Fibroblast of the conjunctiva (primary cell): ENCODE data around the gene SDE2.
"Not testable (repeated sequence)": the region's sequence is repeated elsewhere in the genome, so short reads cannot be mapped to it uniquely, and the experiment has no call there.

Source experiments
- DNase-seq: peaks from one replicate; pipeline ENCODE4 v3.0.0-alpha.2; 2010; ENCODE audit warnings: low read depth

Gene SDE2

GRCh38 chr1:225975146-225975545 lies 24.0 kb downstream of the SDE2 start:
- DNase-seq, result not testable (repeated sequence)

GRCh38 chr1:225974454-225974853 lies 24.7 kb downstream of the SDE2 start:
- DNase-seq, result no peak

GRCh38 chr1:225973158-225973557 lies 26.0 kb downstream of the SDE2 start:
- no peak for DNase-seq

- DNase-seq, result no peak
These were observed 26.6 kb downstream of the SDE2 start for GRCh38 chr1:225972344-225973152.

GRCh38 chr1:225970592-225971157 lies 28.5 kb downstream of the SDE2 start:
- DNase-seq, result not testable (repeated sequence)

DNA sequence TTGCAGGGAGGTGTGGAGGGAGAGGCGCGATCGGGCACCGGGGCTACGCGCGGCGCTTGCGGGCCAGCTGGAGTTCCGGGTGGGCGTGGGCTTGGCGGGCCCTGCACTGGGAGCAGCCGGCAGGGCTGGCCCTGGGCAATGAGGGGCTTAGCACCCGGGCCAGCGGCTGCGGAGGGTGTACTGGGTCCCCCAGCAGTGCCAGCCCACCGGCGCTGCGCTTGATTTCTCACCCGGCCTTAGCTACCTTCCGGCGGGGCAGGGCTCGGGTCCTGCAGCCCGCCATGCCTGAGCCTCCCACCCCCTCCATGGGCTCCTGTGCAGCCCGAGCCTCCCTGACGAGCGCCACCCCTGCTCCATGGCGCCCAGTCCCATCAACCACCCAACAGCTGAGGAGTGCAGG lies 29.4 kb downstream of the SDE2 start:
- not testable (repeated sequence) for DNase-seq

- no peak for DNase-seq
These were observed 33.9 kb downstream of the SDE2 start for GRCh38 chr1:225965231-225965630.

DNA sequence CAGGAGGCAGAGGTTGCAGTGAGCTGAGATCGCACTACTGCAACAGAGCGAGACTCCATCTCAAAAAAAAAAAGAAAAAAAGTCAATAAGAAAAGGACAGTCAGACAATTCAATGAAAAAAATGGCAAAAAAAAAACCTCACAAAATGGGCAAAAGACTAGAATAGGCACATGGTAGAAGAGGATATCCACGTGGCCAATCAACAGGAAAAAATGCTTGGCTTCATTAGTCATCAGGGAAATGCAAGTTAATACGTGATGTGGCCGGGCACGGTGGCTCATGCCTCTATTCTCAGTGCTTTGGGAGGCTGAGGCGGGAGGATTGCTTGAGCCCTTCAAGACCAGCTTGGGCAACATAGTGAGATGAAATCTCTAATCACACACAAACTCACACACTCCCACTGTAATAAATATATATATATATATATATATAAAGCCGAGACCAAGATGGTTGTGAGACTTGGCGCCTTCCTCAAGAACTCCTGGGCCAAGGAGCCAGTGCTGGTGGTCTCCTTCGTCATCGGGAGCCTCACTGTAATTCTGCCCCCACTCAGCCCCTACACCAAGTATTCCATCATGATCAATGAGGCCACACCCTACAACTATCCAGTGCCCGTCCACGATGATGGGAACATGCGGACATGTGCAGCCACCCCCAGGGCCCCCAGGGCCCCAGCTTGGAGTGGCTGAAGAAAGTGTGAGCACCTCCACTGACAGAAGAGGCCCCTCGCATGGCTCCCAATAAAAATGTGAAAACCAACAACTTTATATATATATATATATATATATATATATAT lies 35.2 kb downstream of the SDE2 start:
- no peak for DNase-seq

- DNase-seq, result no peak
These were observed 36.6 kb downstream of the SDE2 start for GRCh38 chr1:225962440-225962975.

- no peak for DNase-seq
These were observed 37.3 kb downstream of the SDE2 start for GRCh38 chr1:225961659-225962439.

- no peak for DNase-seq
These were observed 41.1 kb downstream of the SDE2 start for GRCh38 chr1:225958041-225958440.

- DNase-seq, result no peak
These were observed 44.4 kb downstream of the SDE2 start for GRCh38 chr1:225954753-225955152.

DNA sequence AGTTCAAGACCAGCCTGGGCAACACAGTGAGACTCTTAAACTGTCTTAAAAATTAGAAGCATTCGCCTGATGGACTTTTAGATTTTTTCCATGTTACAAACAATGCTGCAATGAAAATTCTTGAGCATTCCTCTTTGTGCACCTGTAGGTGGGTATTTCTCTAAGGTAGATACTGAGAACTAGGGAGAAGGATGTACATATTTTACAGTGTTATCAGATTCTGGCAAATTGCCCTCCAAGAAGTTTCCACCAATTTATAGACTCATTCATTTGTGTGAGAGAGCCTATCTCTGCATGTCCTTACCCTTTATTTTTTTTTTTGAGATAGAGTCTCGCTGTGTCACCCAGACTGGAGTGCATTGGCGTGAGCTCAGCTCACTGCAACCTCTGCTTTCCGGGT lies 45.8 kb downstream of the SDE2 start:
- no peak for DNase-seq

- no peak for DNase-seq
These were observed 48.1 kb downstream of the SDE2 start for GRCh38 chr1:225950905-225951497.

DNA sequence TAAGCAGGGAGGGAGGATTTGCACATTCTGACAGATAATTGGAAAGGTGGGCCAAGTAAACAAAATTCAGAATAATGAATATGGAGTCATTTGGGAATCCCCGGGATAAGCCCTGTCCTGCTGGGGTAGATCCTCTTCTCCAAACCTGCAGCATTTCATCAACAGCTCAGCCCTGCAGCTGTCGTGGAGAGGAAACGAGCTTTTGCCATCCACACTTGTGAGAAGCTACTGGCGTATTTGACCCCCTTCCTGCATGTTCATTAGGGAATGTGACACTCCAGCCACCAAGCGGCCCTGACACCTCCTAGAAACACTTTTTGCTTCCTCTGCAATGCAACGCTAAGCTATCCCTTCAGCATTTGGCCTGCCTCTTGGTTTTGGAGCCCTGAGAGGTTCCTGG lies 50.1 kb downstream of the SDE2 start:
- no peak for DNase-seq

DNA sequence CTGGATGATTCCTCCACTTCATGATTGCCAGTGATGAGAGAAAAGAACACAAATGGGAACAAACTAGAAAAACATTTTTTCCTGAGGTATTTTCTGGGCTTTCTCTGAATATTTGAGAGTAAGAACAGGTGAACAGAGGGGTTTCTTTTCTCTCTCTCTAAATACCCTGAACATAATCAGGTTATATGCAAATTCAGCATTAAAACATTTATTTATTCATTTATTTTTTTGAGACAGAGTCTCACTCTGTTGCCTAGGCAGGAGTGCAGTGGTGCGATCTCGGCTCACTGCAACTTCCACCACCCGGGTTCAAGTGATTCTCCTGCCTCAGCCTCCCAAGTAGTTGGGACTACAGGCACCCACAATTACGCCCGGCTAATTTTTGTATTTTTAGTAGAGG lies 52.3 kb downstream of the SDE2 start:
- DNase-seq, result no peak

DNA sequence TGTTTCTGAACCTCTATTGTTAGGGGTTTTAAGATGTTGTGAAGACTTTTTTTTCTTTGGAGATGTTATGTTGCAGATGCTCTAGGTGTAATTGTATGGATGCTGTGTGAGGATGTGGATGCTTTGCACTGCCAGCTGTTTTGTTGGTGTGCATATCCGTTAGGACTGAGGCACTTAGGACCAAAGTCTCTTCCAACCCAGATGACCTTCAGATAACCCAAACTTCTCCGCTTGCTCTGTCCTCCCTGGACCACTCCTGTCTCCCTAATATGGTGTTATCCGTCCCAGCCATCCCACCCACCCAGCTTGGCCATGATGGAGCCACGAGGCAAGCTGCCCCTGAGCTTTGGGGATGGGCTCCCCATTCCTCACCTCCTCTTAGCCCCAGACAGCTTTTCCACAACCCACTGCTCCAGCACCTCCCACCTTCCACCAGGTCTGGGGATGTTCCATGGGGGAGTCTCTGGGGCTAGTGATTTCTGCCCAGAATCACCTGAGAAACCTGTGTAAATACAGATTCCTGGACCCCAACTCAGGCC lies 53.0 kb downstream of the SDE2 start:
- no peak for DNase-seq

DNA sequence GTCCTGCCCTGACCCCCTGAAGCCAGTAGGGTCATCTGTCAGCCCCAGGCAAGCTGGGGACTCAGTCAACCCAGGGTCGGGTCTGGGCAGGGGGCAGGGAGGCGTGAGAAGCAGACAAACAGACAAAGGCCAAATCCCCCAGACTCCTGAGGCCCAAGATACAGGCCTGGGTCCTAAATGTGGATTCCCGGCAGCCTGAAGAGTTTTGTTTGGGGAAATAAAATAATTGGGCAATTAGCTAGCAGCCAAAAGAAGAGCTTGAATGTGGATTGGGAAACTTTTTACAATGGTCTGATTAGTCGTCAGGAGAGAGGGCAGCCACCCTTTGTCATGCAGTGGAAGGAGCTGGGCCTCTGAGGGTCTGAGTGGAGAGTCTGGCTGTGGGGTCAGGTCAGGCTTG lies 53.6 kb downstream of the SDE2 start:
- no peak for DNase-seq

DNA sequence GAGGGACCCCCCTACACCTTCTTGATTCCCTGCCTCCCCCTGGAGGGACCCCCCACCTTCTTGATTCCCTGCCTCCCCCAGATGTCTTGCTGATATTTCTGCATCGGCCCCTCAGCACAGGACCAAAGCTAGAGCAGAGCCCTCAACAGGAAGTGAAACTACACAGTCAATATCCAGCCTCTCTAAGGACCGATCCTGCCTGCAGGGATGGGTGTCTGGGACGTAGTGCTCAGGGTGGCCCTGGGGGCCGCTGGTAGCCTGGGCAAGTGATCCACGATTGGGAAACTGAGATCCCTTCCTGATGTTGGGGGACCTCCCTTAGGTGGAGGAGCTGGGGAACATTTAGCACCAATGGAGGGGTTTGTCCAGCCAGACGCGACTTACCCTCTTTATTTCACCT lies 54.2 kb downstream of the SDE2 start:
- DNase-seq, result no peak

DNA sequence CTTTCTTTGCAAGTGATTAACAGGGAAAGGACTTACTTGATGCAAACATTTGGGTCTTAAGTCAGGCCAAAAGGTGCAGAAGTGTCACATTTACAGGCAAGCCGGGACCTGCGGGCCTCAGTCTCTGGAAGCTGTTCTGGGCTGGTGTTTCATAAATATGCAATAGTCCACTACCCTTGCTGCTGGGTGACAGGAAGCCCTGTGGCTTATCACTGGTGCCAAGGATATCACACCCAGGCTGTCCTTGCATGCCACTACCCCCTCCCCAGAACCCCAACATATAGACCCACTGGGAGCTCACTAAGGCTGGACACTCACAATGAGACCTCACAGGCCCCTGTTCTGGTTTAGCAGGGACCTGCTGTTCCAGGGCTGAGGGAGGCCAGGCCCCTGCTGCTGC lies 54.8 kb downstream of the SDE2 start:
- no peak for DNase-seq

DNA sequence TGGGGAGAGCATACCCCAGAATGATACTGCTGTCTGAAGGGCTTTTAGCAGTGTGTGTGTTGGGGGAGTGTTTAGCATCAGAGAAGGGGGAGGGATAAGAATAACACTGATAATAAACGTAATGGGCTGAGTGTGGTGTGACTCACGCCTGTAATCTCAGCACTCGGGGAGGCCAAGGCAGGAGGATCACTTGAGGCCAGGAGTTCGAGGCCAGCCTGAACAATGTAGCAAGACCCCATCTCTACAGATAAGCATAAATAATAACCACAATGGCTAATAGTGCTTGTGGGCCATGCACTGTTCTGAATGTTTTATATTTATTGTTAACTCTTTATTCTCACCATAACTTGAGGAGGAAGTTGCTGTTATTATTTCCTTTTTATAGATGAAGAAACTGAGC lies 55.6 kb downstream of the SDE2 start:
- no peak for DNase-seq
